SH-SY5Y (cell line): Measurements from ENCODE around the gene CCDC88B.

ENCODE experiments used
- GATA2 ChIP-seq: IDR thresholded peaks from 2 replicates; pipeline ENCODE4 v1.6.1; 2011; ENCODE audit warnings: mild to moderate bottlenecking, low read depth, low read length
- GATA3 ChIP-seq: IDR thresholded peaks from 2 replicates; pipeline ENCODE4 v1.6.1; 2011; ENCODE audit warnings: low read depth, mild to moderate bottlenecking, low read length, moderate library complexity

DNA sequence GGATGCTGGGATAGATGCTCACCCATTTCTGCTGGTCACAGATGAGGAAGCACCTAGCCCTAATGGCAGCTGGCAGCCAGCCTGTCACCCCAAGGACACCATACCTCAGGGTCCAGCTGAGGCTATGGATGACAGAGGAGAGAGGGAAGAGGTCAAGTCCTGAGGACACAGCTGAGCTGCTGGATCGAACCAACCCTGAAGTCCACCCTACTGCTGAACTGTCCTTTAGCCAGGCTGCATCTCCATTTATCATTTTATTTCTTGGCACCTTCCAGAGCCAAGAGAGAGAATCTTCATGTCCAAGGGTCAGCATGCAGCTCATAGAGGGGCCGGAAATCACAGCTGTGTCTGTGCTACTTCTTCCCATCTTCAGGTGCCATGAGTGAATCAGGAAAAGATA is 49.8 kb downstream of the CCDC88B start:
- TF ChIP-seq GATA3 (no peak), GATA2 (no peak)
